ENCODE data around the gene RUNX3. TPM values are rescaled to one million over a fixed set of nuclear protein-coding genes. Genes with fewer than 3 reads are reported as not detected.
A peak's percentile ranks its signal among the peaks of the same experiment; 100 is the strongest.

Gene RUNX3
- total and polyA plus RNA-seq, 2 of the 8 experiments (the other 6 are each of a cell fraction or from before 2014, with no cell fraction given) = 0.62 to 0.82 TPM

DNA sequence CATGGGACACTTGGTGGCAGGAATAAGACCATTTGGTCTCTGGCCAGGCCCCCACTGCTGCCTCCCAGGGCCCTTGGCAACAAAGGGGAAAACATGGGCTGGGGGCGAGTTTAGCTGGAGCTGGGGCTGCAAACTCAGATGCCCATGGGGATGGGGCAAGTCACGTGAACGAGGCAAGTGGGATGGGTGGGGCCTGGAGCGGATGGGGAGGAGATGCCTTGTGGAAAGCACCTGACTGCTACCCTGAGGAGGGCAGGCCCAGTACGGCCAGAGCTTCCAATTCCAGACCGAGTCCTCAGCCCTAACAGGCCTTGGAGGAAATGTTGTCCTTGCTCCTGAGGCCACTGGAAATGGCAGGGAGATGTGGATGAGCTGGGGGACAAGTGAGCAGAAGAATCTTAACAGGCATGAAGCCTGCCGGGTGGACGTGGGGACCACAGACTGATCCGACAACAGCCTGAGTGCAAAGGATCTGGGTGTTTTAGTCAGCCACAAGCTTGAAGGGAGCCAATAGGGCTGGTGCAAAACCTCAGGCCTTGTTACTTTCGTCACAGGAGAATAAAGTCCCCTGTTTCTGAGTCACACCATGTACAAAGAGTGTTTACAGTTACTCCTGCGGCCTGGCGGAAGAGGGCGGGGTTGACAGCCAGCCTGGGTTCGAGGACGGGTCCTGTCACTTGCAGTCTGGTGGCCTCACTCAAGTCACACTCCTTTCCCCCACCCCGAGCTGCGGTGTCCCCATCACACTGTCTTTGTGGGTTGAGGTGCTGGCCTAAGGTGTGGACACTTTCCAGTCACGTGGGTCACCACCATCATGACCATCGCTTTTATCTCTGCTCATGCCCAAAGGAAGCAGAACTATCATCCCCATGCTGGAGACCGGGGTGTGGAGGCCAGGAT is 19.1 kb downstream of the RUNX3 start:
- Histone ChIP-seq H3K27me3 (replicated peaks in 1 of 4; ENCODE audit: control insufficient read depth in 3 of 4, extremely low read depth in 1 of 4, insufficient read depth in 3 of 4, low read length in 3 of 4) (no peaks in the 10 kb centered on the region), H2BK5ac (ENCODE audit: low read depth, low read length) (peak overlapping the region; percentile 20), H2AFZ (ENCODE audit: low read length) (no peak overlapping the region), H3K23ac (ENCODE audit: insufficient read length) (no peak overlapping the region), H3K56ac (replicated peaks; ENCODE audit: insufficient read length, low read depth, low read length) (no peak overlapping the region), H3K4me2 (ENCODE audit: insufficient read depth in 1 of 2, low read depth in 2 of 2, low read length in 2 of 2) (no peak overlapping the region), H3K79me1 (ENCODE audit: low read depth, low read length) (no peaks in the 10 kb centered on the region), H3K79me2 (ENCODE audit: control insufficient read depth in 1 of 2, insufficient read depth in 2 of 2, low read length in 2 of 2) (no peaks in the 10 kb centered on the region), H3K18ac (ENCODE audit: extremely low read depth, low read length) (no peak overlapping the region), H3K4me1 (replicated peaks in 1 of 4; ENCODE audit: control insufficient read depth in 3 of 4, insufficient read depth in 4 of 4, low read length in 3 of 4) (peaks cover 0 to 5% (median 3%) of the 10 kb centered on the region in 4 experiments; a peak in 4 of 7 replicates), H4K5ac (ENCODE audit: insufficient read length, low read depth, low read length) (no peak overlapping the region), H3K4ac (replicated peaks; ENCODE audit: insufficient read length, low read depth, low read length) (no peak overlapping the region), H3K9ac (replicated peaks in 1 of 4; ENCODE audit: extremely low read depth in 1 of 4, low read depth in 3 of 4, low read length in 3 of 4) (no peak overlapping the region), H3K9me3 (ENCODE audit: insufficient read depth in 2 of 2, low read depth in 1 of 2, low read length in 1 of 2) (no peaks in the 10 kb centered on the region), H2AK5ac (ENCODE audit: low read depth, low read length) (no peak overlapping the region), H2BK12ac (ENCODE audit: low read depth, low read length) (no peak overlapping the region), H3K14ac (ENCODE audit: insufficient read length) (no peak overlapping the region), H2BK120ac (replicated peaks; ENCODE audit: low read depth, low read length) (no peak overlapping the region), H3K36me3 (ENCODE audit: control insufficient read depth in 2 of 4, insufficient read depth in 4 of 4, low read length in 3 of 4) (no peaks in the 10 kb centered on the region), H4K20me1 (replicated peaks in 1 of 2; ENCODE audit: control insufficient read depth in 1 of 2, insufficient read depth in 2 of 2, low read length in 2 of 2) (no peaks in the 10 kb centered on the region), H3K27ac (ENCODE audit: low read depth, low read length) (no peak overlapping the region), H2BK20ac (ENCODE audit: low read length) (no peak overlapping the region), H4K8ac (ENCODE audit: extremely low read depth, insufficient read depth, low read length) (no peak overlapping the region), H3K4me3 (ENCODE audit: extremely low read depth in 1 of 4, insufficient read depth in 2 of 4, low read depth in 3 of 4, low read length in 4 of 4) (no peak overlapping the region), H3K23me2 (ENCODE audit: low read depth, low read length) (no peaks in the 10 kb centered on the region), H4K91ac (replicated peaks; ENCODE audit: insufficient read length, low read length) (peak overlapping the region; percentile 29), H2BK15ac (ENCODE audit: low read length) (peak overlapping the region; percentile 61; the same call in 1 of the 2 replicates)
- WGBS, 2 experiments (ENCODE audit: extremely low coverage in 1 of 2, insufficient coverage in 1 of 2, insufficient read length in 1 of 2, insufficient replicate concordance in 2 of 2, low coverage in 1 of 2, low lambda C conversion rate in 2 of 2, missing lambda C conversion rate in 1 of 2) = 92% methylated on average over 20 of the region's 20 CpGs; no CpG with 5 or more reads in 1 of the 2 experiments
- DNase-seq (ENCODE audit: low read depth in 1 of 2, low spot score in 2 of 2) (peak in 1 of 2 experiments; percentile 52), FAIRE-seq (no peak)
- ChIA-PET CTCF (ENCODE audit: partially characterized antibody) (interaction anchor here (0.6 to 1.7 kb wide), 14 partner anchors 10 to 257 kb away, joined by 3 to 8 read pairs (median 3); no protein-coding TSS in a partner anchor), POLR2A (ENCODE audit: partially characterized antibody) (no interaction called here)
- TF ChIP-seq KDM5A (IDR thresholded peaks at IDR 0.05; ENCODE audit: low read length) (no peak), SIN3A (conservative IDR thresholded peaks at IDR 0.05 in 1 of 2, IDR thresholded peaks at IDR 0.05 in 1 of 2; ENCODE audit: low read depth in 1 of 2, low read length in 2 of 2) (no peak), TBP (IDR thresholded peaks at IDR 0.05; ENCODE audit: low read depth, low read length) (no peak), JUND (IDR thresholded peaks at IDR 0.05; ENCODE audit: low read length) (no peak), RXRA (IDR thresholded peaks at IDR 0.05; ENCODE audit: insufficient read depth, low read depth, low read length) (no peak), NRF1 (IDR thresholded peaks at IDR 0.05; ENCODE audit: low read depth, low read length) (no peak), SRF (IDR thresholded peaks at IDR 0.05; ENCODE audit: low read depth, low read length) (no peak), HDAC6 (IDR thresholded peaks at IDR 0.05; ENCODE audit: low read depth, low read length) (no peak), GTF2F1 (IDR thresholded peaks at IDR 0.05; ENCODE audit: borderline replicate concordance, low read depth, low read length) (no peak)
- TF ChIP-seq, protein P1, sequence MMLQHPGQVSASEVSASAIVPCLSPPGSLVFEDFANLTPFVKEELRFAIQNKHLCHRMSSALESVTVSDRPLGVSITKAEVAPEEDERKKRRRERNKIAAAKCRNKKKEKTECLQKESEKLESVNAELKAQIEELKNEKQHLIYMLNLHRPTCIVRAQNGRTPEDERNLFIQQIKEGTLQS (IDR thresholded peaks at IDR 0.05; ENCODE audit: insufficient read depth, low read depth, low read length) = no peak

Measured in H1 (cell line).